Activated CD4-positive, alpha-beta T cell treated with anti-CD3 and anti-CD28 coated beads, Interleukin-2, amount 10 ng/mL, durations not matched to agents 7 days and 5 days (primary cell): ENCODE measurements around the gene OR5C1. TPM values are rescaled to one million over a fixed set of nuclear protein-coding genes. Genes with fewer than 3 reads are reported as not detected.
A peak's percentile ranks its signal among the peaks of the same experiment; 100 is the strongest.
"Not testable (repeated sequence)": the region's sequence is repeated elsewhere in the genome, so short reads cannot be mapped to it uniquely, and the experiment has no call there.

Source experiments
- CTCF ChIA-PET: fragments of 350-600 bp; sonication (Branson Sonifier 250); formaldehyde crosslinking; loops from one replicate; lab custom pipeline; 2021; ENCODE audit warnings: antibody characterized with exemption; lab: Charles Lee
- POLR2A ChIA-PET: fragments of 350-600 bp; sonication (Branson Sonifier 250); formaldehyde crosslinking; loops from one replicate; lab custom pipeline; 2021; ENCODE audit warnings: antibody characterized with exemption; lab: Charles Lee
- DNase-seq: peaks from one replicate; pipeline ENCODE4 v3.0.0-alpha.2; 2020
- H3K27ac Mint-ChIP-seq: one replicate; pipeline ENCODE4 v1.8.0; 2021; ENCODE audit warnings: mild to moderate bottlenecking, moderate library complexity, mixed read lengths
- H3K27me3 Mint-ChIP-seq: one replicate; pipeline ENCODE4 v1.8.0; 2021; ENCODE audit warnings: mixed read lengths
- H3K36me3 Mint-ChIP-seq: one replicate; pipeline ENCODE4 v1.8.0; 2021; ENCODE audit warnings: low read depth, mixed read lengths
- H3K4me1 Mint-ChIP-seq: one replicate; pipeline ENCODE4 v1.8.0; 2021; ENCODE audit warnings: mixed read lengths
- H3K4me3 Mint-ChIP-seq: one replicate; pipeline ENCODE4 v1.8.0; 2021; ENCODE audit warnings: mild to moderate bottlenecking, moderate library complexity, mixed read lengths
- H3K9me3 Mint-ChIP-seq: one replicate; pipeline ENCODE4 v1.8.0; 2021; ENCODE audit warnings: mixed read lengths
- total RNA-seq, 2 experiments: library from RNA; stranded (reverse); gene quantifications; one replicate each; pipeline ENCODE4 v1.2.3, GENCODE V29; 2021

Gene OR5C1
- total RNA-seq, 2 experiments from 2014 or later, result not detected

- CTCF ChIA-PET, result no interaction called here
- no peaks in the 10 kb centered on the region for H3K9me3 Mint-ChIP-seq
- H3K27ac Mint-ChIP-seq, result no peak overlapping the region
- POLR2A ChIA-PET, result no interaction called here
- no peaks in the 10 kb centered on the region for H3K4me1 Mint-ChIP-seq
- no peaks in the 10 kb centered on the region for H3K27me3 Mint-ChIP-seq
- H3K4me3 Mint-ChIP-seq, result no peak overlapping the region
- no peak for DNase-seq
- no peaks in the 10 kb centered on the region for H3K36me3 Mint-ChIP-seq
Observed at GRCh38 chr9:122797316-122798063, 8.8 kb downstream of the OR5C1 start.

GRCh38 chr9:122800066-122801060, 11.6 kb downstream of the OR5C1 start, which contains the start of gene OR1K1:
OR1K1 (plus strand) TSS chr9:122800123; CDS start chr9:122800123, 0 bp downstream.
- ChIA-PET POLR2A (no interaction called here), CTCF (no interaction called here)
- H3K36me3 Mint-ChIP-seq, result no peaks in the 10 kb centered on the region
- H3K27ac Mint-ChIP-seq, result no peak within 1 kb of the TSS
- no peak within 1 kb of the TSS for H3K4me3 Mint-ChIP-seq
- no peak for DNase-seq
- no peaks in the 10 kb centered on the region for H3K9me3 Mint-ChIP-seq
- no peaks in the 10 kb centered on the region for H3K4me1 Mint-ChIP-seq
- no peaks in the 10 kb centered on the region for H3K27me3 Mint-ChIP-seq

GRCh38 chr9:122806661-122807060, 17.9 kb downstream of the OR5C1 start:
- H3K4me3 Mint-ChIP-seq, result no peak overlapping the region
- CTCF ChIA-PET, result interaction anchor here (0.9 kb wide), 1 partner anchor 308 kb away, joined by 3 read pairs; no protein-coding TSS in a partner anchor
- POLR2A ChIA-PET, result no interaction called here
- no peak for DNase-seq
- no peaks in the 10 kb centered on the region for H3K27me3 Mint-ChIP-seq
- peaks cover 4% of the 10 kb centered on the region for H3K9me3 Mint-ChIP-seq
- H3K27ac Mint-ChIP-seq, result no peak overlapping the region
- peaks cover 28% of the 10 kb centered on the region for H3K4me1 Mint-ChIP-seq
- peaks cover 5% of the 10 kb centered on the region for H3K36me3 Mint-ChIP-seq

GRCh38 chr9:122807271-122807900, 18.7 kb downstream of the OR5C1 start:
- ChIA-PET POLR2A (no interaction called here), CTCF (interaction anchor here (0.7 to 1.1 kb wide), 2 partner anchors 308 to 326 kb away, joined by 3 to 4 read pairs; no protein-coding TSS in a partner anchor)
- H3K27ac Mint-ChIP-seq, result peak overlapping the region; percentile 39
- H3K4me3 Mint-ChIP-seq, result no peak overlapping the region
- peak; percentile 17 for DNase-seq
- H3K36me3 Mint-ChIP-seq, result peaks cover 5% of the 10 kb centered on the region
- H3K9me3 Mint-ChIP-seq, result peaks cover 4% of the 10 kb centered on the region
- H3K4me1 Mint-ChIP-seq, result peaks cover 28% of the 10 kb centered on the region
- no peaks in the 10 kb centered on the region for H3K27me3 Mint-ChIP-seq

GRCh38 chr9:122808141-122808540, 19.4 kb downstream of the OR5C1 start:
- peaks cover 4% of the 10 kb centered on the region for H3K9me3 Mint-ChIP-seq
- H3K36me3 Mint-ChIP-seq, result peaks cover 5% of the 10 kb centered on the region
- no peak for DNase-seq
- H3K27me3 Mint-ChIP-seq, result no peaks in the 10 kb centered on the region
- peaks cover 28% of the 10 kb centered on the region for H3K4me1 Mint-ChIP-seq
- no peak overlapping the region for H3K4me3 Mint-ChIP-seq
- POLR2A ChIA-PET, result no interaction called here
- CTCF ChIA-PET, result interaction anchor here (0.7 to 1.1 kb wide), 3 partner anchors 309 to 346 kb away, joined by 3 to 4 read pairs (median 4); no protein-coding TSS in a partner anchor
- peak overlapping the region; percentile 6 for H3K27ac Mint-ChIP-seq

GRCh38 chr9:122809261-122809660, 20.5 kb downstream of the OR5C1 start:
- CTCF ChIA-PET, result interaction anchor here (0.6 to 1.6 kb wide), 3 partner anchors 309 to 347 kb away, joined by 3 to 4 read pairs (median 3); no protein-coding TSS in a partner anchor
- H3K4me1 Mint-ChIP-seq, result peaks cover 28% of the 10 kb centered on the region
- POLR2A ChIA-PET, H3K27me3 Mint-ChIP-seq, H3K4me3 Mint-ChIP-seq, H3K36me3 Mint-ChIP-seq, DNase-seq, H3K27ac Mint-ChIP-seq, H3K9me3 Mint-ChIP-seq: not testable (repeated sequence)

GRCh38 chr9:122810306-122810946, 21.7 kb downstream of the OR5C1 start:
- Mint-ChIP-seq H3K27me3 (no peaks in the 10 kb centered on the region), H3K4me3 (no peak overlapping the region), H3K9me3 (peaks cover 4% of the 10 kb centered on the region), H3K27ac (peak overlapping the region; percentile 20), H3K4me1 (peaks cover 30% of the 10 kb centered on the region), H3K36me3 (peaks cover 5% of the 10 kb centered on the region)
- CTCF ChIA-PET, result interaction anchor here (1.0 to 1.5 kb wide), 3 partner anchors 18 to 460 kb away, joined by 3 to 6 read pairs (median 4); partner anchors contain the start of gene PDCL
- POLR2A ChIA-PET, result no interaction called here
- DNase-seq, result peak; percentile 75

- Mint-ChIP-seq H3K27me3 (no peaks in the 10 kb centered on the region), H3K4me1 (peaks cover 38% of the 10 kb centered on the region), H3K36me3 (peaks cover 10% of the 10 kb centered on the region), H3K9me3 (no peaks in the 10 kb centered on the region), H3K4me3 (no peak overlapping the region), H3K27ac (no peak overlapping the region)
- ChIA-PET POLR2A (no interaction called here), CTCF (interaction anchor here (1.6 kb wide), 1 partner anchor 10 kb away, joined by 3 read pairs; no protein-coding TSS in a partner anchor)
- no peak for DNase-seq
Observed at GRCh38 chr9:122812736-122813135, 24.0 kb downstream of the OR5C1 start.

- DNase-seq, result no peak
- Mint-ChIP-seq H3K27me3 (no peaks in the 10 kb centered on the region), H3K9me3 (no peaks in the 10 kb centered on the region), H3K4me1 (peaks cover 26% of the 10 kb centered on the region), H3K36me3 (peaks cover 12% of the 10 kb centered on the region), H3K4me3 (no peak overlapping the region), H3K27ac (no peak overlapping the region)
- POLR2A ChIA-PET, result no interaction called here
- CTCF ChIA-PET, result no interaction called here
Observed at GRCh38 chr9:122814545-122814944, 25.8 kb downstream of the OR5C1 start.

GRCh38 chr9:122815544-122815943, 26.8 kb downstream of the OR5C1 start:
- no peak for DNase-seq
- H3K36me3 Mint-ChIP-seq, result peaks cover 20% of the 10 kb centered on the region
- no peak overlapping the region for H3K4me3 Mint-ChIP-seq
- peak overlapping the region; percentile 91 for H3K27ac Mint-ChIP-seq
- no peaks in the 10 kb centered on the region for H3K27me3 Mint-ChIP-seq
- CTCF ChIA-PET, result interaction anchor here (1.3 kb wide), 1 partner anchor 14 kb away, joined by 3 read pairs; no protein-coding TSS in a partner anchor
- peaks cover 33% of the 10 kb centered on the region for H3K4me1 Mint-ChIP-seq
- POLR2A ChIA-PET, result interaction anchor here (0.6 kb wide), 1 partner anchor 117 kb away, joined by 9 read pairs; no protein-coding TSS in a partner anchor
- no peaks in the 10 kb centered on the region for H3K9me3 Mint-ChIP-seq

- peak overlapping the region; percentile 51 for H3K4me3 Mint-ChIP-seq
- H3K36me3 Mint-ChIP-seq, result peaks cover 20% of the 10 kb centered on the region
- ChIA-PET CTCF (interaction anchor here (1.0 to 1.3 kb wide), 2 partner anchors 9 to 14 kb away, joined by 3 read pairs; no protein-coding TSS in a partner anchor), POLR2A (interaction anchor here (0.6 kb wide), 1 partner anchor 116 kb away, joined by 9 read pairs; no protein-coding TSS in a partner anchor)
- H3K4me1 Mint-ChIP-seq, result peaks cover 37% of the 10 kb centered on the region
- DNase-seq, result peak; percentile 60
- H3K27ac Mint-ChIP-seq, result peak overlapping the region; percentile 91
- H3K9me3 Mint-ChIP-seq, result no peaks in the 10 kb centered on the region
- no peaks in the 10 kb centered on the region for H3K27me3 Mint-ChIP-seq
Observed at GRCh38 chr9:122816163-122816867, 27.6 kb downstream of the OR5C1 start.
